Measurements from ENCODE around the gene ACOT8. TPM values are rescaled to one million over a fixed set of nuclear protein-coding genes. Genes with fewer than 3 reads are reported as not detected.
A peak's percentile ranks its signal among the peaks of the same experiment; 100 is the strongest.

ACOT8 gene
- total RNA-seq, 1 donor from 2014 or later, result 50.6 TPM

- Histone ChIP-seq H3K9me3 (no peaks in the 10 kb centered on the region), H3K4me3 (no peak overlapping the region), H3K4me1 (peaks cover 13% of the 10 kb centered on the region), H3K27me3 (no peaks in the 10 kb centered on the region), H3K27ac (no peak overlapping the region), H3K36me3 (peaks cover 0 to 17% of the 10 kb centered on the region in 2 donors)
- TF ChIP-seq CTCF (IDR thresholded peaks at IDR 0.05), result no peak
- TF ChIP-seq POLR2AphosphoS5 (IDR thresholded peaks at IDR 0.05; ENCODE audit: insufficient read depth in 1 of 2, low read depth in 1 of 2), result no peak
- TF ChIP-seq POLR2A (IDR thresholded peaks at IDR 0.05), result no peak
- intact Hi-C loops (cut with DNase I), result loop anchor here (10.0 kb wide), 2 partner anchors 70 to 150 kb away; partner anchors contain the start of genes SPATA25 and ZSWIM1
- DNase-seq (ENCODE audit: extremely low spot score in 2 of 2), result no peak
Observed at GRCh38 chr20:45814314-45814713, 42.9 kb downstream of the ACOT8 start.

- no peak overlapping the region for H3K27ac ChIP-seq
- intact Hi-C loops (cut with DNase I), result loop anchor here (10.0 kb wide), 2 partner anchors 71 to 151 kb away; partner anchors contain the start of genes SPATA25 and ZSWIM1
- no peaks in the 10 kb centered on the region for H3K27me3 ChIP-seq
- TF ChIP-seq POLR2A (IDR thresholded peaks at IDR 0.05) (no peak), CTCF (IDR thresholded peaks at IDR 0.05) (no peak), POLR2AphosphoS5 (IDR thresholded peaks at IDR 0.05; ENCODE audit: insufficient read depth in 1 of 2, low read depth in 1 of 2) (no peak)
- no peaks in the 10 kb centered on the region for H3K9me3 ChIP-seq
- no peak overlapping the region for H3K4me3 ChIP-seq
- H3K4me1 ChIP-seq, result peaks cover 13% of the 10 kb centered on the region
- no peak for DNase-seq (ENCODE audit: extremely low spot score in 2 of 2)
- peaks cover 0 to 23% of the 10 kb centered on the region in 2 donors for H3K36me3 ChIP-seq
Observed at GRCh38 chr20:45813489-45813888, 43.7 kb downstream of the ACOT8 start.

- Histone ChIP-seq H3K4me1 (peaks cover 13% of the 10 kb centered on the region), H3K36me3 (peaks cover 0 to 27% of the 10 kb centered on the region in 2 donors), H3K27ac (no peak overlapping the region), H3K27me3 (no peaks in the 10 kb centered on the region), H3K4me3 (peak overlapping the region; percentile 50 to 59), H3K9me3 (no peaks in the 10 kb centered on the region)
- no peak for DNase-seq (ENCODE audit: extremely low spot score in 2 of 2)
- TF ChIP-seq POLR2A (IDR thresholded peaks at IDR 0.05), result no peak
- TF ChIP-seq CTCF (IDR thresholded peaks at IDR 0.05), result no peak
- no peak for TF ChIP-seq POLR2AphosphoS5 (IDR thresholded peaks at IDR 0.05; ENCODE audit: insufficient read depth in 1 of 2, low read depth in 1 of 2)
- intact Hi-C loops (cut with DNase I), result loop anchor here (10.0 kb wide), 2 partner anchors 72 to 152 kb away; partner anchors contain the start of genes SPATA25 and ZSWIM1
Observed at GRCh38 chr20:45813006-45813340, 44.2 kb downstream of the ACOT8 start.

- Histone ChIP-seq H3K4me1 (peaks cover 10% of the 10 kb centered on the region), H3K27ac (peak within 1 kb of the TSS; percentile 23), H3K36me3 (peaks cover 0 to 33% of the 10 kb centered on the region in 2 donors), H3K27me3 (no peaks in the 10 kb centered on the region), H3K9me3 (no peaks in the 10 kb centered on the region), H3K4me3 (peak within 1 kb of the TSS; percentile 50 to 59)
- TF ChIP-seq POLR2AphosphoS5 (IDR thresholded peaks at IDR 0.05; ENCODE audit: insufficient read depth in 1 of 2, low read depth in 1 of 2) (peak; percentile 74 to 94), CTCF (IDR thresholded peaks at IDR 0.05) (no peak), POLR2A (IDR thresholded peaks at IDR 0.05) (no peak)
- intact Hi-C loops (cut with DNase I), result loop anchor here (10.0 kb wide), 2 partner anchors 72 to 152 kb away; partner anchors contain the start of genes SPATA25 and ZSWIM1
- peak in 1 of 2 donors; percentile 99 for DNase-seq (ENCODE audit: extremely low spot score in 2 of 2)
Observed at GRCh38 chr20:45812157-45813005, 44.8 kb downstream of the ACOT8 start, which contains the start of gene UBE2C. Gene UBE2C, plus strand, starts transcription at chr20:45812644. Its CDS starts 52 bp downstream, at chr20:45812696.
